ENCODE results near the gene ADGRA1. TPM values are rescaled to one million over a fixed set of nuclear protein-coding genes. Genes with fewer than 3 reads are reported as not detected.

Gene ADGRA1
- polyA plus RNA-seq, 3 donors: not detected

- Histone ChIP-seq H3K27me3 (ENCODE audit: control insufficient read depth in 2 of 2, insufficient read depth in 2 of 2, low read length in 2 of 2) (peaks cover 0 to 3% of the 10 kb centered on the region in 2 donors), H4K20me1 (ENCODE audit: insufficient read depth, low read length) (no peaks in the 10 kb centered on the region), H3K4me2 (replicated peaks; ENCODE audit: extremely low read depth, low read length, poor library complexity, severe bottlenecking) (no peak overlapping the region), H2AFZ (ENCODE audit: insufficient read depth, low read depth, low read length, poor library complexity, severe bottlenecking) (no peak overlapping the region), H3K4me3 (replicated peaks in 1 of 3; ENCODE audit: low read depth in 2 of 3, low read length in 3 of 3) (no peak overlapping the region), H3K9me3 (replicated peaks in 1 of 2; ENCODE audit: control insufficient read depth in 1 of 2, insufficient read depth in 1 of 2, low read length in 2 of 2) (no peaks in the 10 kb centered on the region), H3K36me3 (replicated peaks in 1 of 2; ENCODE audit: control insufficient read depth in 1 of 2, insufficient read depth in 2 of 2, low read length in 2 of 2) (no peaks in the 10 kb centered on the region), H3K27ac (ENCODE audit: low read depth in 1 of 2, low read length in 2 of 2) (no peak overlapping the region), H3K4me1 (ENCODE audit: control insufficient read depth in 1 of 2, insufficient read depth in 2 of 2, low read length in 2 of 2) (no peaks in the 10 kb centered on the region), H3K79me2 (ENCODE audit: insufficient read depth, low read length) (no peaks in the 10 kb centered on the region), H3K9ac (ENCODE audit: insufficient read depth, low read length, poor library complexity, severe bottlenecking) (no peak overlapping the region)
- Mint-ChIP-seq H3K4me1 (no peaks in the 10 kb centered on the region), H3K9me3 (peaks cover 0 to 8% (median 0%) of the 10 kb centered on the region in 7 donors), H3K27me3 (ENCODE audit: low read depth in 3 of 3) (peaks cover 6 to 11% (median 7%) of the 10 kb centered on the region in 3 donors), H3K4me3 (no peak overlapping the region), H3K27ac (no peak overlapping the region), H3K36me3 (no peaks in the 10 kb centered on the region)
- WGBS (ENCODE audit: insufficient coverage): 89% methylated on average over 10 of the region's 11 CpGs
- TF ChIP-seq, protein P1, sequence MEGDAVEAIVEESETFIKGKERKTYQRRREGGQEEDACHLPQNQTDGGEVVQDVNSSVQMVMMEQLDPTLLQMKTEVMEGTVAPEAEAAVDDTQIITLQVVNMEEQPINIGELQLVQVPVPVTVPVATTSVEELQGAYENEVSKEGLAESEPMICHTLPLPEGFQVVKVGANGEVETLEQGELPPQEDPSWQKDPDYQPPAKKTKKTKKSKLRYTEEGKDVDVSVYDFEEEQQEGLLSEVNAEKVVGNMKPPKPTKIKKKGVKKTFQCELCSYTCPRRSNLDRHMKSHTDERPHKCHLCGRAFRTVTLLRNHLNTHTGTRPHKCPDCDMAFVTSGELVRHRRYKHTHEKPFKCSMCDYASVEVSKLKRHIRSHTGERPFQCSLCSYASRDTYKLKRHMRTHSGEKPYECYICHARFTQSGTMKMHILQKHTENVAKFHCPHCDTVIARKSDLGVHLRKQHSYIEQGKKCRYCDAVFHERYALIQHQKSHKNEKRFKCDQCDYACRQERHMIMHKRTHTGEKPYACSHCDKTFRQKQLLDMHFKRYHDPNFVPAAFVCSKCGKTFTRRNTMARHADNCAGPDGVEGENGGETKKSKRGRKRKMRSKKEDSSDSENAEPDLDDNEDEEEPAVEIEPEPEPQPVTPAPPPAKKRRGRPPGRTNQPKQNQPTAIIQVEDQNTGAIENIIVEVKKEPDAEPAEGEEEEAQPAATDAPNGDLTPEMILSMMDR (IDR thresholded peaks at IDR 0.05): no peak
- DNase-seq: no peak
- intact Hi-C loops (cut with micrococcal nuclease): no loop called here
Measured at GRCh38 chr10:133049639-133050038, 38.1 kb upstream of the ADGRA1 start.

- Mint-ChIP-seq H3K27ac (no peak overlapping the region), H3K4me1 (no peaks in the 10 kb centered on the region), H3K27me3 (ENCODE audit: low read depth in 3 of 3) (peaks cover 7 to 12% (median 7%) of the 10 kb centered on the region in 3 donors), H3K4me3 (no peak overlapping the region), H3K9me3 (peaks cover 0 to 4% (median 0%) of the 10 kb centered on the region in 7 donors), H3K36me3 (no peaks in the 10 kb centered on the region)
- no peaks in the 10 kb centered on the region for H4K20me1 ChIP-seq (ENCODE audit: insufficient read depth, low read length)
- no peak overlapping the region for H3K4me2 ChIP-seq (replicated peaks; ENCODE audit: extremely low read depth, low read length, poor library complexity, severe bottlenecking)
- no peaks in the 10 kb centered on the region for H3K9me3 ChIP-seq (replicated peaks in 1 of 2; ENCODE audit: control insufficient read depth in 1 of 2, insufficient read depth in 1 of 2, low read length in 2 of 2)
- no peak overlapping the region for H3K27ac ChIP-seq (ENCODE audit: low read depth in 1 of 2, low read length in 2 of 2)
- TF ChIP-seq, protein P1 (IDR thresholded peaks at IDR 0.05): no peak
- WGBS (ENCODE audit: insufficient coverage): 94% methylated on average over 10 of the region's 11 CpGs
- no peak overlapping the region for H3K4me3 ChIP-seq (replicated peaks in 1 of 3; ENCODE audit: low read depth in 2 of 3, low read length in 3 of 3)
- intact Hi-C loops (cut with micrococcal nuclease): no loop called here
- no peaks in the 10 kb centered on the region for H3K36me3 ChIP-seq (replicated peaks in 1 of 2; ENCODE audit: control insufficient read depth in 1 of 2, insufficient read depth in 2 of 2, low read length in 2 of 2)
- no peaks in the 10 kb centered on the region for H3K4me1 ChIP-seq (ENCODE audit: control insufficient read depth in 1 of 2, insufficient read depth in 2 of 2, low read length in 2 of 2)
- H3K79me2 ChIP-seq (ENCODE audit: insufficient read depth, low read length): no peaks in the 10 kb centered on the region
- no peak overlapping the region for H3K9ac ChIP-seq (ENCODE audit: insufficient read depth, low read length, poor library complexity, severe bottlenecking)
- H3K27me3 ChIP-seq (ENCODE audit: control insufficient read depth in 2 of 2, insufficient read depth in 2 of 2, low read length in 2 of 2): peaks cover 0 to 3% of the 10 kb centered on the region in 2 donors
- H2AFZ ChIP-seq (ENCODE audit: insufficient read depth, low read depth, low read length, poor library complexity, severe bottlenecking): no peak overlapping the region
- DNase-seq: no peak
Measured at GRCh38 chr10:133050371-133050770, 37.4 kb upstream of the ADGRA1 start.

Measured in CD14-positive monocyte (primary cell).